Stimulated activated CD4-positive, alpha-beta T cell treated with anti-CD3 and anti-CD28 coated beads, Interleukin-4, amount 100 ng/mL, for 1 hour (primary cell): ENCODE results near the gene NOP14.
A peak's percentile ranks its signal among the peaks of the same experiment; 100 is the strongest.
"Not testable (repeated sequence)": the region's sequence is repeated elsewhere in the genome, so short reads cannot be mapped to it uniquely, and the experiment has no call there.

Source experiments
- DNase-seq: peaks from one replicate; pipeline ENCODE4 v3.0.0-alpha.2; 2020

The NOP14 gene

GRCh38 chr4:2963175-2963965, at the start of gene NOP14, which contains the start of gene GRK4:
TSS of gene NOP14 (minus strand) at chr4:2963406. CDS start at chr4:2963319, 87 bp downstream.
TSS of gene GRK4 (plus strand) at chr4:2963571. CDS start at chr4:2964071, 500 bp downstream.
- peak; percentile 98 for DNase-seq

GRCh38 chr4:3011456-3012220, 48.4 kb upstream of the NOP14 start:
- no peak for DNase-seq

- no peak for DNase-seq
Measured at GRCh38 chr4:3010998-3011397, 47.8 kb upstream of the NOP14 start.

GRCh38 chr4:3010577-3010976, 47.4 kb upstream of the NOP14 start:
- DNase-seq = no peak

- DNase-seq = no peak
Measured at GRCh38 chr4:3009422-3009821, 46.2 kb upstream of the NOP14 start.

GRCh38 chr4:3007724-3008123, 44.5 kb upstream of the NOP14 start:
- DNase-seq = no peak

GRCh38 chr4:2996415-2996814, 33.2 kb upstream of the NOP14 start:
- DNase-seq = no peak

GRCh38 chr4:2995546-2996265, 32.5 kb upstream of the NOP14 start:
- DNase-seq = no peak

- DNase-seq = no peak
Measured at GRCh38 chr4:2994917-2995316, 31.7 kb upstream of the NOP14 start.

GRCh38 chr4:2991243-2991642, 28.0 kb upstream of the NOP14 start:
- no peak for DNase-seq

GRCh38 chr4:2983715-2984114, 20.5 kb upstream of the NOP14 start:
- DNase-seq = not testable (repeated sequence)

GRCh38 chr4:2982012-2982411, 18.8 kb upstream of the NOP14 start:
- no peak for DNase-seq

GRCh38 chr4:2981256-2981819, 18.1 kb upstream of the NOP14 start:
- DNase-seq = no peak

- no peak for DNase-seq
Measured at GRCh38 chr4:2977211-2978088, 14.2 kb upstream of the NOP14 start.

GRCh38 chr4:2971275-2971674, 8.1 kb upstream of the NOP14 start:
- DNase-seq = no peak

GRCh38 chr4:2968381-2968780, 5.2 kb upstream of the NOP14 start:
- DNase-seq = no peak

GRCh38 chr4:2965262-2965661, 2.1 kb upstream of the NOP14 start:
- no peak for DNase-seq

- no peak for DNase-seq
Measured at GRCh38 chr4:2964706-2965258, 1.6 kb upstream of the NOP14 start.

- no peak for DNase-seq
Measured at GRCh38 chr4:2963966-2964471, 813 bp upstream of the NOP14 start.

GRCh38 chr4:2962614-2963174, 512 bp downstream of the NOP14 start:
- DNase-seq = no peak

- DNase-seq = peak; percentile 60
Measured at GRCh38 chr4:2961811-2962441, 1.3 kb downstream of the NOP14 start.
